Trophoblast cell (in vitro differentiated cells and primary cell): ENCODE data around the gene SCN2B.

ENCODE experiments used
- DNase-seq, 2 donors: peaks; one replicate each; pipeline ENCODE4 v3.0.0-alpha.2; 2016
- H2AFZ ChIP-seq: 2 replicates; pipeline ENCODE4 v1.6.1; 2013; ENCODE audit warnings: low read length, moderate library complexity, mild to moderate bottlenecking; ENCODE audit not compliant: insufficient read depth, poor library complexity
- H2AK5ac ChIP-seq: 2 replicates; pipeline ENCODE4 v1.6.1; 2013; ENCODE audit warnings: mild to moderate bottlenecking, low read length
- H2BK120ac ChIP-seq: 2 replicates; pipeline ENCODE4 v1.6.1; 2013; ENCODE audit warnings: low read length, mild to moderate bottlenecking, moderate library complexity; ENCODE audit not compliant: insufficient read depth, poor library complexity
- H2BK12ac ChIP-seq: 2 replicates; pipeline ENCODE4 v1.6.1; 2013; ENCODE audit warnings: mild to moderate bottlenecking, low read length, moderate library complexity
- H2BK5ac ChIP-seq: 2 replicates; pipeline ENCODE4 v1.6.1; 2013; ENCODE audit warnings: low read length, low read depth, moderate library complexity, mild to moderate bottlenecking; ENCODE audit not compliant: poor library complexity
- H3K14ac ChIP-seq: 2 replicates; pipeline ENCODE4 v1.6.1; 2013; ENCODE audit warnings: mild to moderate bottlenecking, low read length
- H3K18ac ChIP-seq: 2 replicates; pipeline ENCODE4 v1.6.1; 2013; ENCODE audit warnings: mild to moderate bottlenecking, low read length
- H3K23ac ChIP-seq: 2 replicates; pipeline ENCODE4 v1.6.1; 2013; ENCODE audit warnings: low read length
- H3K27ac ChIP-seq: 2 replicates; pipeline ENCODE4 v1.5.1; 2013; ENCODE audit warnings: low read depth, mild to moderate bottlenecking, inconsistent platforms, low read length, moderate library complexity
- H3K27me3 ChIP-seq: 2 replicates; pipeline ENCODE4 v1.6.1; 2013; ENCODE audit warnings: inconsistent platforms, mild to moderate bottlenecking, low read length, moderate library complexity; ENCODE audit not compliant: insufficient read depth
- H3K36me3 ChIP-seq, 2 experiments: 1 replicate in 1 of 2; 2 replicates in 1 of 2; pipeline ENCODE4 v1.6.1; 2013; ENCODE audit warnings: low read length in 2 of 2, mild to moderate bottlenecking in 2 of 2, moderate library complexity in 1 of 2; ENCODE audit not compliant: insufficient read depth in 2 of 2, control insufficient read depth in 1 of 2
- H3K4ac ChIP-seq: 2 replicates; pipeline ENCODE4 v1.6.1; 2013; ENCODE audit warnings: low read depth, mild to moderate bottlenecking, low read length, moderate library complexity
- H3K4me1 ChIP-seq, 2 experiments: 1 replicate in 1 of 2; 2 replicates in 1 of 2; pipeline ENCODE4 v1.6.1; 2013; ENCODE audit warnings: low read length in 2 of 2, mild to moderate bottlenecking in 2 of 2, moderate library complexity in 1 of 2; ENCODE audit not compliant: insufficient read depth in 2 of 2, control insufficient read depth in 1 of 2
- H3K4me2 ChIP-seq: 2 replicates; pipeline ENCODE4 v1.6.1; 2013; ENCODE audit warnings: inconsistent platforms, mild to moderate bottlenecking, low read length, moderate library complexity
- H3K4me3 ChIP-seq: 2 replicates; pipeline ENCODE4 v1.5.1; 2013; ENCODE audit warnings: mild to moderate bottlenecking, low read depth, low read length, inconsistent platforms
- H3K79me1 ChIP-seq: one replicate; pipeline ENCODE4 v1.6.1; 2013; ENCODE audit warnings: low read length
- H3K79me2 ChIP-seq: 2 replicates; pipeline ENCODE4 v1.6.1; 2013; ENCODE audit warnings: low read length, mild to moderate bottlenecking; ENCODE audit not compliant: control insufficient read depth, insufficient read depth, poor library complexity
- H3K9ac ChIP-seq: 2 replicates; pipeline ENCODE4 v1.6.1; 2013; ENCODE audit warnings: mild to moderate bottlenecking, low read length
- H3K9me3 ChIP-seq: 2 replicates; pipeline ENCODE4 v1.6.1; 2013; ENCODE audit warnings: low read depth, mild to moderate bottlenecking, control low read depth, inconsistent platforms, low read length; ENCODE audit not compliant: insufficient read depth
- H4K12ac ChIP-seq: 2 replicates; pipeline ENCODE4 v1.6.1; 2013; ENCODE audit warnings: low read depth, mild to moderate bottlenecking, low read length, moderate library complexity
- H4K8ac ChIP-seq: 2 replicates; pipeline ENCODE4 v1.6.1; 2013; ENCODE audit warnings: low read depth, mild to moderate bottlenecking, low read length, moderate library complexity
- H4K91ac ChIP-seq: one replicate; pipeline ENCODE4 v1.6.1; 2013; ENCODE audit warnings: low read depth, mild to moderate bottlenecking, low read length, moderate library complexity
- WGBS: extraction: QIAGEN DNeasy Blood & Tissue Kit; methylation state at CpG from one replicate; pipeline ENCODE4 v1.1.7; 2013; ENCODE audit warnings: missing lambda C conversion rate; ENCODE audit not compliant: insufficient read length, insufficient coverage; ENCODE audit errors: extremely low coverage; 5-methylcytosine and 5-hydroxymethylcytosine counted together

Gene SCN2B

DNA sequence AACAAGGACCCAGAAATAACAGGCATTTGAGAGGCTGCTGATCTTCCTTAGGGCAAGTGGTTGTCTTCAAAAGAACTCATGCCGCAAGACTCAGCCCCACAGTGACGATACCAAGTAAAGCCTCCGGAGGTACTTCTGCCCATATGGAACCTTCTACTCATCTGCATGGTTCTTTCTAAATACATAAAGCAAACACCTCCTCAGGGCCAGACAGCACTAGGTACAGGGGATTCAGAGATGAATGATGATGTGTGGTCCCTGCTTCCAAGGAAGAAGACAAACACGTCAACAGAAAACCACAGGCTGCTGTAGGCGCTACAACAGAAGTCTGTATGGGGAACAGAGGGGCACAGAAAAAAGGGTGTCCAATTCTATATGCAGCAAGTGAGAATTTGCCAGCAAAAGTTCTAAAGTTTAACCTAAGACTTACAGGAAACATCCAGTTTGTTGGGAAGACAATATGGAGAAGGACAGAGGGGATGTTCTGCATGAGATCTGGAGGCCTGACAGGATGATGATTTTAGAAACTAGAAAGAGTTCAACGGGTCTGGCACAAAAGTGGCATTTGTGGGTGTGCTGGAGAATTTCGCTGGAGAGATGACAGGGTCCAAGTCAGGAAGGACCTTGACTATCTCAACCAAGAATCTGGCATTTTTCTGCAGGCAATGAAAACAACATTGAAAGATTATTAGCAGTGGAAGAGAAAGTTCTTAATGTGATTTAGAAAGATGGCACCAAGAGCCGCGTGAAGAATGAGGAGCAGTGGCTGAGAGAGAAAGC, 24.7 kb upstream of the SCN2B start:
- DNase-seq: no peak
- Histone ChIP-seq H3K79me2 (no peaks in the 10 kb centered on the region), H3K14ac (no peak overlapping the region), H3K27me3 (peaks cover 2% of the 10 kb centered on the region), H4K12ac (no peak overlapping the region), H2BK120ac (no peak overlapping the region), H3K9me3 (no peaks in the 10 kb centered on the region), H3K23ac (no peak overlapping the region), H4K91ac (no peak overlapping the region), H2BK5ac (no peak overlapping the region), H3K4ac (no peak overlapping the region), H3K4me1 (no peaks in the 10 kb centered on the region), H4K8ac (no peak overlapping the region), H3K9ac (no peak overlapping the region), H3K27ac (no peak overlapping the region), H3K79me1 (no peaks in the 10 kb centered on the region), H2BK12ac (no peak overlapping the region), H3K4me3 (no peak overlapping the region), H3K4me2 (no peak overlapping the region), H2AFZ (no peak overlapping the region), H3K18ac (no peak overlapping the region), H3K36me3 (no peaks in the 10 kb centered on the region), H2AK5ac (no peak overlapping the region)
- WGBS: no CpG with 5 or more reads among the region's 9 CpGs

DNA sequence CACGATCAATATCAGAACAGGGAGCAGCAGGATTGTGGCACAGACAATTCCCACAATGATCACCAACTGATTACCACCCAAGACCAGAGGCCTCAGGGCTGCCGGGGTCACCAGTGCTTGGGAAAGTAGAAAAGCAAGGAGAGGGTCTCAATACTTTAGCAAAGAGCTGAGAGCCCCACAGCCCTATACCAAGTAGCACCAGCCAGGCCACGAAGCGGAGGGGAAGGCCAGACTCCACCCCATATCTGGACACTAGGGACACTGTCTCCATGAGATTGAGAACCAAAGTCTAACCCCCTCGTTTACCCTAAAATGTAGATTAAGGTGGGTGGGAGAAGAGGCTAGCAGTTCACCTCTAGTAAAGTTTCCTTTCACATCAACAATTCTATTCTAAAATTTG, 24.1 kb upstream of the SCN2B start:
- Histone ChIP-seq H3K23ac (no peak overlapping the region), H3K79me2 (no peaks in the 10 kb centered on the region), H3K9ac (no peak overlapping the region), H3K4me2 (no peak overlapping the region), H4K91ac (no peak overlapping the region), H2BK5ac (no peak overlapping the region), H2AFZ (no peak overlapping the region), H3K79me1 (no peaks in the 10 kb centered on the region), H3K9me3 (no peaks in the 10 kb centered on the region), H2BK120ac (no peak overlapping the region), H3K36me3 (no peaks in the 10 kb centered on the region), H3K18ac (no peak overlapping the region), H4K8ac (no peak overlapping the region), H2AK5ac (no peak overlapping the region), H3K14ac (no peak overlapping the region), H4K12ac (no peak overlapping the region), H2BK12ac (no peak overlapping the region), H3K27me3 (peaks cover 2% of the 10 kb centered on the region), H3K27ac (no peak overlapping the region), H3K4me1 (no peaks in the 10 kb centered on the region), H3K4ac (no peak overlapping the region), H3K4me3 (no peak overlapping the region)
- WGBS: no CpG with 5 or more reads among the region's 5 CpGs
- no peak for DNase-seq

DNA sequence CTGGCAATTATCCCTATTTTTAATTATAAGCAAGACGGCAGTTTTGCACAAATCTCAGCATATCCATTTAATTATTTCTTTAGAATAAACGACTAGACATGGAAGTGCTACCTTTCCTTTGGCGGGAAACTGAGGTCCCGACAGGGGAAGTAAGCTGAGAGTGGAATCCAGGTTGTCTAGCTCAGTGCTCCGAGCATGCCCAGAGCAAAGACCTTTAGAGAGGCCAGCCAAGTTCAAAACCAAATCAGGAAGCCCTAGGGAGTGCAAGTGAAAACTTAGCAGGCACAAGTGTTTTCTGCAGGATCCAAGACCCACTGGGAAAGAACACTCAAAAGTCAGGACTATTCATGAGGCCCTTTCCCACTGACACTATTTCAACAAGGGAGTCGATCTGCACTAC, 22.7 kb upstream of the SCN2B start:
- H2AK5ac ChIP-seq: no peak overlapping the region
- H3K4ac ChIP-seq: no peak overlapping the region
- no peak overlapping the region for H3K27ac ChIP-seq
- no peaks in the 10 kb centered on the region for H3K4me1 ChIP-seq
- H2AFZ ChIP-seq: no peak overlapping the region
- H3K79me1 ChIP-seq: no peaks in the 10 kb centered on the region
- no peak overlapping the region for H4K91ac ChIP-seq
- no peak overlapping the region for H2BK12ac ChIP-seq
- H3K79me2 ChIP-seq: no peaks in the 10 kb centered on the region
- H3K27me3 ChIP-seq: peaks cover 2% of the 10 kb centered on the region
- H4K12ac ChIP-seq: no peak overlapping the region
- no peak overlapping the region for H3K9ac ChIP-seq
- H3K9me3 ChIP-seq: no peaks in the 10 kb centered on the region
- no peak overlapping the region for H3K18ac ChIP-seq
- H3K23ac ChIP-seq: no peak overlapping the region
- H2BK120ac ChIP-seq: no peak overlapping the region
- no peak overlapping the region for H3K4me2 ChIP-seq
- WGBS: no CpG with 5 or more reads among the region's 6 CpGs
- no peaks in the 10 kb centered on the region for H3K36me3 ChIP-seq
- H2BK5ac ChIP-seq: no peak overlapping the region
- DNase-seq: no peak
- no peak overlapping the region for H3K14ac ChIP-seq
- H4K8ac ChIP-seq: no peak overlapping the region
- no peak overlapping the region for H3K4me3 ChIP-seq

DNA sequence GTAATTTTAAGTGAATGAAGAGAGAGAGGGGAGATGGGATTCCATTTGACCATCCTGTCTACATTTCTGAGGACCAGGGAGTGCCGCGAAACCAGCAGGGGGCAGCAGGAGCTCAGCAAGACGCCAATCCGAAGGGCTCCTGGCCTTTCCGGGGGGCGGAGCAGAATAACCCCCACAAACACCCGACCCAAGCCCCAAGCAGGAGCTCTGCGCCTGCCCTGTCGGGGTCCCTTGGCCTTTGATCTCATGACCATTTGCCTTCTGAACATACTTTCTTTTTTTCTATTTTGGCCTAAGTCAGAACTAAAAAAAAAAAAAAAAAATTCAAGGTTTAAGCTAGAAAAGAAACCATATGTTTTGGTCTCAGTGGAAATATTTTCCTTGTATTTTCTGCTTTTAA, 21.9 kb upstream of the SCN2B start:
- Histone ChIP-seq H4K8ac (no peak overlapping the region), H3K9ac (no peak overlapping the region), H2AFZ (no peak overlapping the region), H2AK5ac (no peak overlapping the region), H3K27ac (no peak overlapping the region), H3K4ac (no peak overlapping the region), H2BK12ac (no peak overlapping the region), H2BK120ac (no peak overlapping the region), H3K4me2 (no peak overlapping the region), H3K79me1 (no peaks in the 10 kb centered on the region), H4K91ac (no peak overlapping the region), H3K4me3 (no peak overlapping the region), H2BK5ac (no peak overlapping the region), H3K23ac (no peak overlapping the region), H3K4me1 (no peaks in the 10 kb centered on the region), H4K12ac (no peak overlapping the region), H3K79me2 (no peaks in the 10 kb centered on the region), H3K9me3 (no peaks in the 10 kb centered on the region), H3K36me3 (no peaks in the 10 kb centered on the region), H3K18ac (no peak overlapping the region), H3K14ac (no peak overlapping the region), H3K27me3 (no peaks in the 10 kb centered on the region)
- peak; percentile 41 to 64 for DNase-seq
- WGBS: no CpG with 5 or more reads among the region's 9 CpGs
